Uterus (tissue), 4 donors: ENCODE results near the gene PGAM1. TPM values are rescaled to one million over a fixed set of nuclear protein-coding genes. Genes with fewer than 3 reads are reported as not detected.

ENCODE experiments used
- DNase-seq, 2 donors: peaks; one replicate each; pipeline ENCODE4 v3.0.0-alpha.2; 2019 to 2020
- H3K27ac ChIP-seq, 2 donors: fragments of 200-600 bp; sonication (generic); 1 replicate in 1 of 2; 2 replicates in 1 of 2; pipeline ENCODE4 v1.5.1; 2016 to 2018
- H3K27me3 ChIP-seq, 2 donors: fragments of 200-600 bp; sonication (generic); one replicate each; pipeline ENCODE4 v1.5.1; 2018 to 2019; ENCODE audit warnings: control low read depth in 1 of 2
- H3K36me3 ChIP-seq, 2 donors: fragments of 200-600 bp; sonication (generic); one replicate each; pipeline ENCODE4 v1.5.1; 2019; ENCODE audit warnings: control low read depth in 1 of 2
- H3K4me1 ChIP-seq, 2 donors: fragments of 200-600 bp; sonication (generic); one replicate each; pipeline ENCODE4 v1.5.1; 2018 to 2019; ENCODE audit warnings: control low read depth in 1 of 2
- H3K4me3 ChIP-seq, 2 donors: fragments of 200-600 bp; sonication (generic); 1 replicate in 1 of 2; 2 replicates in 1 of 2; pipeline ENCODE4 v1.5.1; 2018 to 2019; ENCODE audit warnings: mild to moderate bottlenecking in 1 of 2
- H3K9me3 ChIP-seq, 2 donors: fragments of 200-600 bp; sonication (generic); one replicate each; pipeline ENCODE4 v1.5.1; 2019; ENCODE audit warnings: control low read depth in 1 of 2
- CTCF ChIP-seq, 4 experiments: fragments of 200-600 bp in 2 of 4; fragments of 450-650 bp in 2 of 4; sonication (generic) in 2 of 4; IDR thresholded peaks; one replicate each; pipeline ENCODE4 v1.5.1; 2016 to 2019; ENCODE audit warnings: antibody characterized with exemption in 4 of 4, mild to moderate bottlenecking in 2 of 4, moderate library complexity in 1 of 4
- POLR2A ChIP-seq, 2 donors: fragments of 450-650 bp; IDR thresholded peaks; one replicate each; pipeline ENCODE4 v1.6.1; 2016; ENCODE audit warnings: antibody characterized with exemption in 2 of 2, mild to moderate bottlenecking in 1 of 2, moderate library complexity in 1 of 2
- intact Hi-C: fragments of 100-400 bp; cut with DNase I; formaldehyde crosslinking; loops from one replicate; pipeline ENCODE4 v1.15.1; 2023; ENCODE audit warnings: low total_unique reads
- total RNA-seq, 4 donors: library from RNA; depleted of rRNA in 3 of 4; stranded (reverse); fragments of >200 nt in 3 of 4; gene quantifications; one replicate each; pipeline versions ENCODE4 v1.1.0 to v1.2.4, GENCODE V29; 2014 to 2023
- donor health status: DM: yes; HTN: yes; CAD: no.

The PGAM1 gene
- total RNA-seq, 4 donors from 2014 or later: 106 to 142 (median 127) TPM

- Histone ChIP-seq H3K27me3 (no peaks in the 10 kb centered on the region), H3K9me3 (no peaks in the 10 kb centered on the region), H3K4me3 (no peak overlapping the region), H3K4me1 (no peaks in the 10 kb centered on the region), H3K27ac (no peak overlapping the region), H3K36me3 (no peaks in the 10 kb centered on the region)
- intact Hi-C loops: no loop called here
- no peak for DNase-seq
- no peak for TF ChIP-seq CTCF (IDR thresholded peaks at IDR 0.05)
These were observed 8.6 kb downstream of the PGAM1 start for GRCh38 chr10:97434557-97434956.

GRCh38 chr10:97435211-97435610 lies 9.2 kb downstream of the PGAM1 start:
- no peak overlapping the region for H3K27ac ChIP-seq
- TF ChIP-seq POLR2A (IDR thresholded peaks at IDR 0.05) (no peak), CTCF (IDR thresholded peaks at IDR 0.05) (no peak)
- DNase-seq: no peak
- H3K4me3 ChIP-seq: no peak overlapping the region
- H3K9me3 ChIP-seq: no peaks in the 10 kb centered on the region
- intact Hi-C loops: no loop called here
- no peaks in the 10 kb centered on the region for H3K27me3 ChIP-seq
- H3K36me3 ChIP-seq: no peaks in the 10 kb centered on the region
- no peaks in the 10 kb centered on the region for H3K4me1 ChIP-seq

- intact Hi-C loops: no loop called here
- Histone ChIP-seq H3K36me3 (no peaks in the 10 kb centered on the region), H3K4me1 (no peaks in the 10 kb centered on the region), H3K4me3 (no peak overlapping the region), H3K9me3 (no peaks in the 10 kb centered on the region), H3K27me3 (no peaks in the 10 kb centered on the region), H3K27ac (no peak overlapping the region)
- no peak for TF ChIP-seq CTCF (IDR thresholded peaks at IDR 0.05)
- TF ChIP-seq POLR2A (IDR thresholded peaks at IDR 0.05): no peak
- DNase-seq: no peak
These were observed 16.3 kb downstream of the PGAM1 start for GRCh38 chr10:97442277-97442676.

GRCh38 chr10:97444212-97444611 lies 18.2 kb downstream of the PGAM1 start:
- H3K9me3 ChIP-seq: no peaks in the 10 kb centered on the region
- DNase-seq: no peak
- intact Hi-C loops: no loop called here
- no peak for TF ChIP-seq POLR2A (IDR thresholded peaks at IDR 0.05)
- TF ChIP-seq CTCF (IDR thresholded peaks at IDR 0.05): no peak
- no peaks in the 10 kb centered on the region for H3K36me3 ChIP-seq
- H3K4me1 ChIP-seq: no peaks in the 10 kb centered on the region
- no peaks in the 10 kb centered on the region for H3K27me3 ChIP-seq
- H3K27ac ChIP-seq: no peak overlapping the region
- no peak overlapping the region for H3K4me3 ChIP-seq

- intact Hi-C loops: no loop called here
- peak overlapping the region; percentile 68 to 70 for H3K27ac ChIP-seq
- no peaks in the 10 kb centered on the region for H3K36me3 ChIP-seq
These were observed 19.3 kb downstream of the PGAM1 start for GRCh38 chr10:97445357-97445721.

More at GRCh38 chr10:97445357-97445721, 19.3 kb downstream of the PGAM1 start:
- no peak for TF ChIP-seq POLR2A (IDR thresholded peaks at IDR 0.05)
- TF ChIP-seq CTCF (IDR thresholded peaks at IDR 0.05): no peak
- Histone ChIP-seq H3K4me1 (no peaks in the 10 kb centered on the region), H3K27me3 (no peaks in the 10 kb centered on the region), H3K9me3 (no peaks in the 10 kb centered on the region), H3K4me3 (peak overlapping the region; percentile 65 to 88)
- DNase-seq: no peak
